ENCODE data around the gene OTOG.

DNA sequence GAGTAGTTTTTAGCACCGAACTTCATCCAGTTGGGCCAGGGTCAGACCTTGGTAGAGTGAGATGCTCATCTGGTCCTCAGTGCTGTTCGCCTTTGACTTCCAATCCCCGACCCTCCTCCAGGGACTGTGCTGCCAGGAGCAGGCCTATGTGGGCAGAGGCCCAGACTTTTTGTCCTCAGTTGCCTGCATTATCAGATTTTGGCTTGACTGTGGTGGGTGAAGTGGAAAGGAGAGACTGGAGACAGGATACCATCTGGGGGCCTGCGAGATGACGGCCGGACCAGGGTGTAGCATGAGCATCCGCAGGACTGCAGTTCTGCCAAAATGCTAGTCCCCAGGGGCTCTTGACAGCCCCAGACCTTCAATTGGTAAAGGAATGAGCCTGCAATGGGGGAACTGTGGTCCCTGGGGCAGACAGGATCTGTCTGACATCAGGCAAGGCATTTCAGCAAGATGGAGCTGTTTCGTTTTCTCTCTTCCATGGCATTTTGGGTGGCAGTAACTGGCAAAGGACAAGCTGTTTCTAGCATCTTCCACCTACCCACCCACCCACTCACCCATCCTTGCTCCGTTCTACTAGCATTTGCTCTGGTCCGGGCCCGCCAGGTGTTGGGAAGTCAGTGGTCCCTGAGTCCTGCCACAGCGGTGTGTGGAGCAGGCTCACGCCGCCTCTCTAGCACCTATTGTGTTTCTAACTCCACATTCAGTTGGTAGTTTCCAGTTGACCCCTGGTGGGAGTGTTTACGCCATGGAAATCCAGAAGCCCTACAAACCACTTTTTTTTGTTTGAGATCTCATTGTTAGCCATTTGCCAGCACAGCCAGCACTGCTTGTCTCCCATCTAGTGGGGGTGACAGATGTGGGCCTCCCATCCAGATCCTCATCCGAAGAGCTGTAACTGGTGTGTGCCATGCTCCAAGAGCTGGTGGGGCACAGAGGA is 53.5 kb downstream of the OTOG start:
- TF ChIP-seq ZNF23 (tag by site-specific recombination; IDR thresholded peaks at IDR 0.05; ENCODE audit: borderline replicate concordance), result no peak
- TF ChIP-seq ZNF184 (tag by site-specific recombination; IDR thresholded peaks at IDR 0.05), result no peak
- TF ChIP-seq, protein P1, sequence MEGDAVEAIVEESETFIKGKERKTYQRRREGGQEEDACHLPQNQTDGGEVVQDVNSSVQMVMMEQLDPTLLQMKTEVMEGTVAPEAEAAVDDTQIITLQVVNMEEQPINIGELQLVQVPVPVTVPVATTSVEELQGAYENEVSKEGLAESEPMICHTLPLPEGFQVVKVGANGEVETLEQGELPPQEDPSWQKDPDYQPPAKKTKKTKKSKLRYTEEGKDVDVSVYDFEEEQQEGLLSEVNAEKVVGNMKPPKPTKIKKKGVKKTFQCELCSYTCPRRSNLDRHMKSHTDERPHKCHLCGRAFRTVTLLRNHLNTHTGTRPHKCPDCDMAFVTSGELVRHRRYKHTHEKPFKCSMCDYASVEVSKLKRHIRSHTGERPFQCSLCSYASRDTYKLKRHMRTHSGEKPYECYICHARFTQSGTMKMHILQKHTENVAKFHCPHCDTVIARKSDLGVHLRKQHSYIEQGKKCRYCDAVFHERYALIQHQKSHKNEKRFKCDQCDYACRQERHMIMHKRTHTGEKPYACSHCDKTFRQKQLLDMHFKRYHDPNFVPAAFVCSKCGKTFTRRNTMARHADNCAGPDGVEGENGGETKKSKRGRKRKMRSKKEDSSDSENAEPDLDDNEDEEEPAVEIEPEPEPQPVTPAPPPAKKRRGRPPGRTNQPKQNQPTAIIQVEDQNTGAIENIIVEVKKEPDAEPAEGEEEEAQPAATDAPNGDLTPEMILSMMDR (tag by site-specific recombination; IDR thresholded peaks at IDR 0.05), result no peak
- no peak for TF ChIP-seq ZNF704 (tag by site-specific recombination; IDR thresholded peaks at IDR 0.05)
- TF ChIP-seq, protein P2, sequence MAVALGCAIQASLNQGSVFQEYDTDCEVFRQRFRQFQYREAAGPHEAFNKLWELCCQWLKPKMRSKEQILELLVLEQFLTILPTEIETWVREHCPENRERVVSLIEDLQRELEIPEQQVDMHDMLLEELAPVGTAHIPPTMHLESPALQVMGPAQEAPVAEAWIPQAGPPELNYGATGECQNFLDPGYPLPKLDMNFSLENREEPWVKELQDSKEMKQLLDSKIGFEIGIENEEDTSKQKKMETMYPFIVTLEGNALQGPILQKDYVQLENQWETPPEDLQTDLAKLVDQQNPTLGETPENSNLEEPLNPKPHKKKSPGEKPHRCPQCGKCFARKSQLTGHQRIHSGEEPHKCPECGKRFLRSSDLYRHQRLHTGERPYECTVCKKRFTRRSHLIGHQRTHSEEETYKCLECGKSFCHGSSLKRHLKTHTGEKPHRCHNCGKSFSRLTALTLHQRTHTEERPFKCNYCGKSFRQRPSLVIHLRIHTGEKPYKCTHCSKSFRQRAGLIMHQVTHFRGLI (tag by site-specific recombination; IDR thresholded peaks at IDR 0.05), result no peak
- TF ChIP-seq ZNF561 (tag by site-specific recombination; IDR thresholded peaks at IDR 0.05; ENCODE audit: borderline replicate concordance), result no peak
- TF ChIP-seq ZNF274 (IDR thresholded peaks at IDR 0.05; ENCODE audit: low read length), result no peak
- TF ChIP-seq ZNF274 (tag by site-specific recombination; IDR thresholded peaks at IDR 0.05; ENCODE audit: borderline replicate concordance), result no peak

Data from HEK293 (cell line).